Ovary (tissue), 3 donors: ENCODE measurements around the gene PHC2.

Experiments used
- CTCF ChIP-seq, 3 donors: fragments of 450-650 bp in 2 of 3; fragments of 200-600 bp in 1 of 3; IDR thresholded peaks; one replicate each; pipeline versions ENCODE4 v1.5.1 to v1.8.0; 2016 to 2022; ENCODE audit warnings: antibody characterized with exemption in 3 of 3, mild to moderate bottlenecking in 1 of 3
- EP300 ChIP-seq: sonication (generic); formaldehyde crosslinking; IDR thresholded peaks from one replicate; pipeline ENCODE4 v1.6.1; 2017; ENCODE audit warnings: antibody characterized with exemption
- POLR2A ChIP-seq: fragments of 450-650 bp; IDR thresholded peaks from one replicate; pipeline ENCODE4 v1.6.1; 2017; ENCODE audit warnings: antibody characterized with exemption, mild to moderate bottlenecking, moderate library complexity
- donor health status: DM: no; HTN: no; CAD: no.

- TF ChIP-seq POLR2A, result no peak
- no peak for TF ChIP-seq EP300
- TF ChIP-seq CTCF (IDR thresholded peaks at IDR 0.05), result no peak
These were observed 148.1 kb downstream of the PHC2 start for GRCh38 chr1:33282791-33283190.
